Stomach (tissue), 9 donors: ENCODE data around the gene LONRF2. TPM values are rescaled to one million over a fixed set of nuclear protein-coding genes. Genes with fewer than 3 reads are reported as not detected.
A peak's percentile ranks its signal among the peaks of the same experiment; 100 is the strongest.

Experiments used
- DNase-seq, 2 donors: peaks; one replicate each; pipeline versions ENCODE4 v3.0.0 to v3.0.0-alpha.2; 2013 to 2019
- H3K27ac ChIP-seq, 5 donors: fragments of 200-600 bp in 4 of 5; sonication (generic) in 4 of 5; one replicate each; pipeline ENCODE4 v1.5.1; 2013 to 2019; ENCODE audit warnings: mild to moderate bottlenecking in 1 of 5, moderate library complexity in 1 of 5
- H3K27me3 ChIP-seq, 3 donors: fragments of 200-600 bp; sonication (generic); one replicate each; pipeline ENCODE4 v1.5.1; 2017 to 2019; ENCODE audit warnings: mixed run types in 1 of 3
- H3K36me3 ChIP-seq, 4 donors: fragments of 200-600 bp; sonication (generic); 1 replicate in 3 of 4; 2 replicates in 1 of 4; pipeline ENCODE4 v1.5.1; 2016 to 2019
- H3K4me1 ChIP-seq, 4 donors: fragments of 200-600 bp; sonication (generic); one replicate each; pipeline ENCODE4 v1.5.1; 2016 to 2019
- H3K4me3 ChIP-seq, 4 donors: fragments of 200-600 bp; sonication (generic) in 3 of 4; one replicate each; pipeline ENCODE4 v1.5.1; 2016 to 2019; ENCODE audit warnings: mild to moderate bottlenecking in 1 of 4
- H3K9me3 ChIP-seq, 4 donors: fragments of 200-600 bp; sonication (generic); one replicate each; pipeline ENCODE4 v1.5.1; 2016 to 2019
- EP300 ChIP-seq: sonication (generic); formaldehyde crosslinking; IDR thresholded peaks from one replicate; pipeline ENCODE4 v1.6.1; 2017; ENCODE audit warnings: antibody characterized with exemption
- POLR2A ChIP-seq, 4 donors: fragments of 450-650 bp; IDR thresholded peaks; one replicate each; pipeline ENCODE4 v1.6.1; 2016; ENCODE audit warnings: antibody characterized with exemption in 4 of 4, control low read depth in 2 of 4, mild to moderate bottlenecking in 1 of 4, moderate library complexity in 1 of 4
- POLR2AphosphoS5 ChIP-seq, 3 donors: sonication (generic); formaldehyde crosslinking; IDR thresholded peaks; one replicate each; pipeline ENCODE4 v1.6.1; 2016; ENCODE audit warnings: antibody characterized with exemption in 3 of 3
- WGBS, 5 donors: extraction: QIAGEN DNeasy Blood & Tissue Kit in 3 of 5; methylation state at CpG; one replicate each; pipeline versions ENCODE4 v1.1.5 to v1.1.7; 2013 to 2018; 5-methylcytosine and 5-hydroxymethylcytosine counted together
- intact Hi-C: fragments of 100-400 bp; cut with DNase I; formaldehyde crosslinking; loops from one replicate; pipeline ENCODE4 v1.15.1; 2023; ENCODE audit warnings: low total_unique reads
- polyA plus RNA-seq, 3 donors: library from polyadenylated mRNA; stranded (reverse); fragments of 200-250 nt; gene quantifications; one replicate each; pipeline ENCODE4 v1.2.3, GENCODE V29; 2013
- total RNA-seq, 5 donors: library from RNA; depleted of rRNA; stranded (reverse); fragments of >200 nt; gene quantifications; one replicate each; pipeline versions ENCODE4 v1.1.0 to v1.2.3, GENCODE V29; 2014 to 2016
- TF ChIP-seq, protein P1 (sequence below), 7 experiments: fragments of 450-650 bp in 4 of 7; fragments of 200-600 bp in 3 of 7; sonication (generic) in 3 of 7; IDR thresholded peaks; one replicate each; pipeline ENCODE4 v1.5.1; 2016 to 2019; ENCODE audit warnings: antibody characterized with exemption in 7 of 7, control low read depth in 2 of 7, mild to moderate bottlenecking in 1 of 7
- donor health status: healthy with polysubstance abuse.
- donor health status: Bipolar disorder and iron deficiency.
- donor health status: healthy.

The LONRF2 gene
- total and polyA plus RNA-seq, 8 donors = 0.31 to 32.1 (median 4.7) TPM

DNA sequence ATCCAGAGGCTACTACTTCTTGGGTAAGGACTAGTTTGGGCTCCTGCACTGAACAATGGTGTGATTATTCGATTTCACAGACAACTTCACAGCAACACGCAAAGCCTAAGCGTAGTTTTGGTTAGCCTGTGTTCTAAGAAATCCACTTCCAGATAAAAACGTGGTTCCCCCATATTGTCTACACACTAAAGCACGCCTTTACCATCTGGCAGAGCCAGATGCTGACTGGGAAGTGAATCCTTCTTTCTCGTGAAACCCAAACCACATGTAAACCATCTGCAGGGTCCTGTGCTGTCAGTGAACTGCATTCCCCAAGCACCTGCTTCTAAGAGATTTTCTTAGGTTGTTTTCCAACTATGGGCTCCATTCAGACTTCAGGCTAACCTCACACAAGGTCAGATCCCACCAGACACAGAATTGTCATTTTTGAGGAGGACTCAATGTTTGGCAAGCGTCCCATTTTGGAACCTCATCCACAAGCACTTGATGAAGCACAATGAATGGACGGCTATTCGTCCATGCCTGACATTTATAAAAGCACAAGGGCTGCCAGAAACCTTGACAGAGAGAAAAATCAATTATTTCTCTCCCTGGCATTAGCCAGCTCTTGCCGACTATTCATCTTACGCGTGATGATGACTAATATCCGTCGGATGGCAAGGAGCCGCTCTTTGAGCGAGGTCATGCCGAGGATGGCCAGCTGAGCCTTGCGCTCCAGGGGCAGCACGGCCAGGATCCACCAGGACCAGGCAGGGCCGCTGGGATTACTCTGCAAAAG is 38.4 kb downstream of the LONRF2 start:
- Histone ChIP-seq H3K27me3 (no peaks in the 10 kb centered on the region), H3K36me3 (peaks cover 0 to 48% (median 19%) of the 10 kb centered on the region in 4 donors), H3K4me3 (no peak overlapping the region), H3K4me1 (peaks cover 4 to 19% (median 10%) of the 10 kb centered on the region in 4 donors), H3K9me3 (no peaks in the 10 kb centered on the region), H3K27ac (peak overlapping the region in 1 of 5 donors; percentile 40)
- DNase-seq = no peak
- TF ChIP-seq, protein P1, sequence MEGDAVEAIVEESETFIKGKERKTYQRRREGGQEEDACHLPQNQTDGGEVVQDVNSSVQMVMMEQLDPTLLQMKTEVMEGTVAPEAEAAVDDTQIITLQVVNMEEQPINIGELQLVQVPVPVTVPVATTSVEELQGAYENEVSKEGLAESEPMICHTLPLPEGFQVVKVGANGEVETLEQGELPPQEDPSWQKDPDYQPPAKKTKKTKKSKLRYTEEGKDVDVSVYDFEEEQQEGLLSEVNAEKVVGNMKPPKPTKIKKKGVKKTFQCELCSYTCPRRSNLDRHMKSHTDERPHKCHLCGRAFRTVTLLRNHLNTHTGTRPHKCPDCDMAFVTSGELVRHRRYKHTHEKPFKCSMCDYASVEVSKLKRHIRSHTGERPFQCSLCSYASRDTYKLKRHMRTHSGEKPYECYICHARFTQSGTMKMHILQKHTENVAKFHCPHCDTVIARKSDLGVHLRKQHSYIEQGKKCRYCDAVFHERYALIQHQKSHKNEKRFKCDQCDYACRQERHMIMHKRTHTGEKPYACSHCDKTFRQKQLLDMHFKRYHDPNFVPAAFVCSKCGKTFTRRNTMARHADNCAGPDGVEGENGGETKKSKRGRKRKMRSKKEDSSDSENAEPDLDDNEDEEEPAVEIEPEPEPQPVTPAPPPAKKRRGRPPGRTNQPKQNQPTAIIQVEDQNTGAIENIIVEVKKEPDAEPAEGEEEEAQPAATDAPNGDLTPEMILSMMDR (IDR thresholded peaks at IDR 0.05) = no peak
- TF ChIP-seq POLR2A (IDR thresholded peaks at IDR 0.05) (no peak), POLR2AphosphoS5 (IDR thresholded peaks at IDR 0.05) (no peak), EP300 (no peak)
- intact Hi-C loops = no loop called here
- 82 to 92% (median 87%) methylated on average over 20 of the region's 20 CpGs for WGBS, 5 donors

DNA sequence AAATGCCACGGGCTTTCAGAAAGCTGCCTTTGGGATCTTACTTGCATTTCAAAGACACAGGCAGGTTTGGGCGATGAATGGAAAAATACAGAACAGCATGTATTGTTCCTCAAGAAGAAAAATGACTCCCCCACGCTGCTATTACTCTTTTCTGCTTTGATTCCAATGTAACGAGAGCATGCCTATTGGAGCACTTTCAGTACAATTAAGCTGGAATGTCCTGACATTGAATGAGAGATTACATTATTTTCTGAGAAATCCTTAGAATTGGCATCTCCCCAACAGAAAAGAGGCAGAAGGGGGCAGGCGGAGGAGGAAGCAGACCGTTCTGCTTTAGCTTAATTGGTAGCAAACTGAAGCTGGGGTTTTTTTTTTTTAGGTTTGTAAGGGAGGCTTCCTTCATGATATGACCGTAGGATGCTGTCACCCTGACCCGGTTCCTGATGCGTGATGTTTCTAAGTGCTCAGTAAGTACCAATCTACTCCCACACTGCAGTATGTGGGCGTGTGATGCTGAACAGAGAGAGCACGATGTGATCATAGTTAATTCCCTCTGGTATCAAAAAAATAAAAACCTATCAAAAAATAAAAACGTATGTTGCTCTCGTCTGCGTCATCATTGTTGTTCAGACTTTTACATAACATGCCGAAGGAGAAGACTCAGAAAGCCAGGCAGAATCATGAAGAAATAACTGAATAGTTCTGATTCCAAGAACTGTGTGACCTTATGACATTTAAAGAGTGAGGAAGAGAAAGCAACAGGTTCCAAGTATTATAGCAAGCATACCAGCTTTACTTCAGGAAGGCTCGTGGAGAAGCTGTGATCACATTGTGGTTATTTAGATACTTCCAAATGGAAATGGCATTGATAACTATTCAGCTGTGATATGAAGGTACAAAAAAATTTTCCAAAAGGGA is 40.5 kb downstream of the LONRF2 start:
- no peak for TF ChIP-seq POLR2A (IDR thresholded peaks at IDR 0.05)
- peak; percentile 67 for TF ChIP-seq EP300
- peak in 2 of 3 donors; percentile 25 to 52 for TF ChIP-seq POLR2AphosphoS5 (IDR thresholded peaks at IDR 0.05)
- TF ChIP-seq, protein P1 (IDR thresholded peaks at IDR 0.05) = no peak
- peak in 1 of 2 donors; percentile 72 for DNase-seq
- H3K27me3 ChIP-seq = no peaks in the 10 kb centered on the region
- peaks cover 0 to 46% (median 14%) of the 10 kb centered on the region in 4 donors for H3K36me3 ChIP-seq
- H3K9me3 ChIP-seq = no peaks in the 10 kb centered on the region
- peaks cover 4 to 19% (median 10%) of the 10 kb centered on the region in 4 donors for H3K4me1 ChIP-seq
- peak overlapping the region in 3 of 5 donors; percentile 34 to 73 (median 50) for H3K27ac ChIP-seq
- H3K4me3 ChIP-seq = no peak overlapping the region
- intact Hi-C loops = no loop called here
- 52 to 72% (median 63%) methylated on average over 16 of the region's 16 CpGs for WGBS, 5 donors

DNA sequence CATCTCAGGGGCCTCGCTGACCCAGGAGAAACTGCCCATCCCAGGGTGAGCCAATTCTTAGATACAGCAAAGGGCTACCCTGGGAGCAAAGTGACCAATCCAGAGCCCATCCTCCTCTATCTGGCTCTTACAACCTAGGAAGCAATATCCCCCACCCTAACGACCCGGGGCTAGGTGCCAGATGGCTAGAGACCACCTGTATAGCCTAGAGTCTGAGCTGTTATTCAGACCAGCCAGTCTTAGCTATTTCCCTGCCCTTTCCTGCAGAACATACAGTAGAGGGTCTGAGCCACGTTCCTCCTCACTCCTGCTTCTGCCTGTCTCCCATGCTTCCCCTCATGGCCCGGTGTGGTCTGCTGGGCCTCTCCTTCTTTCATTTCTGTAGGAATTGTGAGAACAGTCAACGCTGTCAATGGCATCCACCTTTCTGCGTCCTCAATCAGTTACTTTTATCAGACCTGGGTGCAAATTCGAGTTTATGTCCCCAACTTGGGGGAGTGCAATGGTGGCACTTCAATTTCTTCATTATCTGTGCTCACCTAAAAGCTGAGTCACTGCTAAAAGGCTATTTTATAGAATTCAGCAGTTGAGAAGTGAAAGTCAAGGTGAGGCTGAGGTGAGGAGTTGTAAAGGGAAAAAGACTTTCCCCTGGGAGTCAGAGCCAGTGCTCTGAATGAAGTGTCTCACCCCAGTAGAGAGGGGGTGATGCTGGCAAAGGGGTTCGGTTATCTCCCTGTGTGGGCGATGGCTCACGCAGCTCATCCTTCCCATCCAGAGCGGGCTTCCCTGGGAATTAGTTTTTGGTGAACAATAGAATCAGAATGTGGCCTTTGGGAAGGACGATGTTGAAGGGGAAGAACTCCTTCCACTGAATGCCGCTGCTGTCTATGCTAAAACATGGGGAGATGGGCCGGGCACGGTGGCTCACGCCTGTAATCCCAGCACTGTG is 42.4 kb downstream of the LONRF2 start:
- H3K4me1 ChIP-seq = peaks cover 0 to 3% (median 0%) of the 10 kb centered on the region in 4 donors
- WGBS, 5 donors = 85 to 90% (median 85%) methylated on average over 17 of the region's 17 CpGs
- peak overlapping the region in 1 of 5 donors; percentile 73 for H3K27ac ChIP-seq
- intact Hi-C loops = no loop called here
- H3K9me3 ChIP-seq = no peaks in the 10 kb centered on the region
- no peak for DNase-seq
- no peak for TF ChIP-seq EP300
- TF ChIP-seq POLR2AphosphoS5 (IDR thresholded peaks at IDR 0.05) = no peak
- TF ChIP-seq, protein P1 (IDR thresholded peaks at IDR 0.05) = no peak
- no peak for TF ChIP-seq POLR2A (IDR thresholded peaks at IDR 0.05)
- peaks cover 0 to 40% (median 16%) of the 10 kb centered on the region in 4 donors for H3K36me3 ChIP-seq
- no peak overlapping the region for H3K4me3 ChIP-seq
- H3K27me3 ChIP-seq = no peaks in the 10 kb centered on the region
